HL-60 (cell line): ENCODE measurements around the gene GPC5.

ENCODE experiments used
- REST ChIP-seq: IDR thresholded peaks from 2 replicates; pipeline ENCODE4 v1.6.1; 2012; ENCODE audit warnings: low read depth; ENCODE audit not compliant: insufficient replicate concordance
- TF ChIP-seq, protein P1 (sequence below): IDR thresholded peaks from one replicate; pipeline ENCODE4 v1.5.1; 2011; ENCODE audit warnings: low read length, control low read depth, inconsistent platforms; ENCODE audit not compliant: insufficient read depth

- TF ChIP-seq, protein P1, sequence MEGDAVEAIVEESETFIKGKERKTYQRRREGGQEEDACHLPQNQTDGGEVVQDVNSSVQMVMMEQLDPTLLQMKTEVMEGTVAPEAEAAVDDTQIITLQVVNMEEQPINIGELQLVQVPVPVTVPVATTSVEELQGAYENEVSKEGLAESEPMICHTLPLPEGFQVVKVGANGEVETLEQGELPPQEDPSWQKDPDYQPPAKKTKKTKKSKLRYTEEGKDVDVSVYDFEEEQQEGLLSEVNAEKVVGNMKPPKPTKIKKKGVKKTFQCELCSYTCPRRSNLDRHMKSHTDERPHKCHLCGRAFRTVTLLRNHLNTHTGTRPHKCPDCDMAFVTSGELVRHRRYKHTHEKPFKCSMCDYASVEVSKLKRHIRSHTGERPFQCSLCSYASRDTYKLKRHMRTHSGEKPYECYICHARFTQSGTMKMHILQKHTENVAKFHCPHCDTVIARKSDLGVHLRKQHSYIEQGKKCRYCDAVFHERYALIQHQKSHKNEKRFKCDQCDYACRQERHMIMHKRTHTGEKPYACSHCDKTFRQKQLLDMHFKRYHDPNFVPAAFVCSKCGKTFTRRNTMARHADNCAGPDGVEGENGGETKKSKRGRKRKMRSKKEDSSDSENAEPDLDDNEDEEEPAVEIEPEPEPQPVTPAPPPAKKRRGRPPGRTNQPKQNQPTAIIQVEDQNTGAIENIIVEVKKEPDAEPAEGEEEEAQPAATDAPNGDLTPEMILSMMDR = no peak
- no peak for TF ChIP-seq REST
Observed at GRCh38 chr13:92538164-92538563, 1139.7 kb downstream of the GPC5 start.
